ENCODE data around the gene DAPL1.

DAPL1 gene

DNA sequence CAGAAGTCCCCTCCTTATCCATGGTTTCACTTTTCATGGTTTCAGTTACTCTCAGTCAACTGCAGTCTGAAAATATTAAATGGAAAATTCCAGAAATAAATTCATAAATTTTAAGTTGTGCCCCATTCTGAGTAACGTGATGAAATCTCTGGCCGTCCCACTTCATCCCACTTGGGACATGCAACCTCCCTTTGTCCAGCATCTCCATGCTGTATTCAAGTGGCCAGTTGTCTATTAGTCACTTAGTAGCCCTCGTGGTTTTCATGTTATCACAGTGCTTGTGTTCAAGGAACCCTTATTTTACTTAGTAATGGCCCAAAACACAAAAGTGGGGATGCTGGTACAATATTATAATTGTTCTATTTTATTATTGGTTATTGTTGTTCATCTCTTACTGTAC, 18.0 kb upstream of the DAPL1 start:
- Histone ChIP-seq H3K4me1 (ENCODE audit: control insufficient read depth, insufficient read depth, low read length) (no peaks in the 10 kb centered on the region), H3K9me3 (ENCODE audit: control insufficient read depth, insufficient read depth, low read length) (no peaks in the 10 kb centered on the region), H3K27me3 (ENCODE audit: control insufficient read depth, insufficient read depth, low read length) (no peaks in the 10 kb centered on the region), H3K4me3 (ENCODE audit: low read length) (no peak overlapping the region), H3K36me3 (ENCODE audit: control insufficient read depth, insufficient read depth, low read length) (no peaks in the 10 kb centered on the region), H3K27ac (ENCODE audit: low read length) (no peak overlapping the region)
- DNase-seq (ENCODE audit: low read depth, low spot score): no peak
- WGBS (ENCODE audit: insufficient coverage, insufficient read length): no CpG with 5 or more reads among the region's 3 CpGs

- no peaks in the 10 kb centered on the region for H3K36me3 ChIP-seq (ENCODE audit: control insufficient read depth, insufficient read depth, low read length)
- H3K9me3 ChIP-seq (ENCODE audit: control insufficient read depth, insufficient read depth, low read length): no peaks in the 10 kb centered on the region
- DNase-seq (ENCODE audit: low read depth, low spot score): no peak
- H3K4me3 ChIP-seq (ENCODE audit: low read length): no peak overlapping the region
- no peaks in the 10 kb centered on the region for H3K27me3 ChIP-seq (ENCODE audit: control insufficient read depth, insufficient read depth, low read length)
- WGBS (ENCODE audit: insufficient coverage, insufficient read length): no CpG with 5 or more reads among the region's 2 CpGs
- no peak overlapping the region for H3K27ac ChIP-seq (ENCODE audit: low read length)
- H3K4me1 ChIP-seq (ENCODE audit: control insufficient read depth, insufficient read depth, low read length): no peaks in the 10 kb centered on the region
These were observed 16.9 kb upstream of the DAPL1 start for GRCh38 chr2:158778243-158778642.

DNA sequence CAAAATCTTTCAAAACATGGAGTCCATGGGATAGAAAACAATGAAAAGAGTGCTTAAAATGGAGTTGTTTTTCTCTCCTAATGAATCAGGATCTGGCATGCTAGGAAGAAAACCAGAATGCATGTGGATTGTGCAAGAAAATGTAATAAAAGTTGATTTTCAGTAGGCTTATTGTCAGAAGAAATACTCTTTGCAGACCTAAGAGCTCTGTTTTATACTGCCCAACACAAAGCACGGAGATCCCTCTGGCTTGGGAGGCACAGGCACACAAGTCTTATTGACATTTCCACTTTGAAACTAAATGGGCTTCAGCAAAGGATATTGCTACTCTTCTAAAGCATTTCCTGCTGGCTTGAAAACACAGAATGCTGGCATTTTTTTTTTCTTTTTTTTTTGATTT, 15.5 kb upstream of the DAPL1 start:
- H3K4me3 ChIP-seq (ENCODE audit: low read length): no peak overlapping the region
- no peaks in the 10 kb centered on the region for H3K27me3 ChIP-seq (ENCODE audit: control insufficient read depth, insufficient read depth, low read length)
- no peaks in the 10 kb centered on the region for H3K4me1 ChIP-seq (ENCODE audit: control insufficient read depth, insufficient read depth, low read length)
- H3K36me3 ChIP-seq (ENCODE audit: control insufficient read depth, insufficient read depth, low read length): no peaks in the 10 kb centered on the region
- no CpG with 5 or more reads among the region's 1 CpG for WGBS (ENCODE audit: insufficient coverage, insufficient read length)
- H3K9me3 ChIP-seq (ENCODE audit: control insufficient read depth, insufficient read depth, low read length): no peaks in the 10 kb centered on the region
- no peak overlapping the region for H3K27ac ChIP-seq (ENCODE audit: low read length)
- no peak for DNase-seq (ENCODE audit: low read depth, low spot score)

DNA sequence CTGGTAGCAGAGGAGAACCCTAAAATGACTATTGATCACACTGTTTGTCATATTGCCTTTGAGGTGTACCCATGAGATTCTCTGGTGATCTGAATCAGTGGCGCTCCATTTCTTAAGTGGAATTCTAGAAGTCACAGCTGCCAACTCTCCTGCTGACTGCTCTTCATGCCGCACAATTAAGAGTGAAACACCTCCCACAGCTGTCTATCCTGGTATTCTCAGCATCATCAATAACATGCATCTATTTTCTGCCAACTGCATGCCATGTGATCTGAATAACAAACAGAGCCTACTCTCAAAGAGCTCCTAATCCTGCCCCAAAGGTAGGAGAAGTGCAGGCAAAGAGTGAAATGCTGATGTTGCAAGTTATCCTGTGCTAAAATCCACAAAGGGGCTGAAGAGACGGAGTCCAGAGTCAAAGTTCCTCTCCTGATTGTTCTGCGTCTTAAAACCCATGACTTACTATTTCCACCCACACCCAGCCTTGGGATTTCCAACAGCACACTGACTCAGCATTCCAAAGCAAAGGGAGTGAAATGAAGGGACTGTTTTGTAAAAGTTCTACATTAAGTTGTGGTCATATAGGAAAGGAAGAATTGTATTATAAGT, 13.7 kb upstream of the DAPL1 start:
- WGBS (ENCODE audit: insufficient coverage, insufficient read length): no CpG with 5 or more reads among the region's 4 CpGs
- Histone ChIP-seq H3K27me3 (ENCODE audit: control insufficient read depth, insufficient read depth, low read length) (no peaks in the 10 kb centered on the region), H3K27ac (ENCODE audit: low read length) (no peak overlapping the region), H3K4me1 (ENCODE audit: control insufficient read depth, insufficient read depth, low read length) (no peaks in the 10 kb centered on the region), H3K9me3 (ENCODE audit: control insufficient read depth, insufficient read depth, low read length) (no peaks in the 10 kb centered on the region), H3K36me3 (ENCODE audit: control insufficient read depth, insufficient read depth, low read length) (no peaks in the 10 kb centered on the region), H3K4me3 (ENCODE audit: low read length) (no peak overlapping the region)
- no peak for DNase-seq (ENCODE audit: low read depth, low spot score)

GRCh38 chr2:158782136-158782535, 13.0 kb upstream of the DAPL1 start:
- no peaks in the 10 kb centered on the region for H3K36me3 ChIP-seq (ENCODE audit: control insufficient read depth, insufficient read depth, low read length)
- no peaks in the 10 kb centered on the region for H3K9me3 ChIP-seq (ENCODE audit: control insufficient read depth, insufficient read depth, low read length)
- WGBS (ENCODE audit: insufficient coverage, insufficient read length): no CpG with 5 or more reads among the region's 11 CpGs
- no peaks in the 10 kb centered on the region for H3K4me1 ChIP-seq (ENCODE audit: control insufficient read depth, insufficient read depth, low read length)
- no peak overlapping the region for H3K4me3 ChIP-seq (ENCODE audit: low read length)
- DNase-seq (ENCODE audit: low read depth, low spot score): no peak
- no peaks in the 10 kb centered on the region for H3K27me3 ChIP-seq (ENCODE audit: control insufficient read depth, insufficient read depth, low read length)
- no peak overlapping the region for H3K27ac ChIP-seq (ENCODE audit: low read length)

- no peaks in the 10 kb centered on the region for H3K9me3 ChIP-seq (ENCODE audit: control insufficient read depth, insufficient read depth, low read length)
- no peak overlapping the region for H3K4me3 ChIP-seq (ENCODE audit: low read length)
- DNase-seq (ENCODE audit: low read depth, low spot score): no peak
- H3K27ac ChIP-seq (ENCODE audit: low read length): no peak overlapping the region
- no peaks in the 10 kb centered on the region for H3K27me3 ChIP-seq (ENCODE audit: control insufficient read depth, insufficient read depth, low read length)
- WGBS (ENCODE audit: insufficient coverage, insufficient read length): no CpG with 5 or more reads among the region's 5 CpGs
- H3K36me3 ChIP-seq (ENCODE audit: control insufficient read depth, insufficient read depth, low read length): no peaks in the 10 kb centered on the region
- no peaks in the 10 kb centered on the region for H3K4me1 ChIP-seq (ENCODE audit: control insufficient read depth, insufficient read depth, low read length)
These were observed 12.5 kb upstream of the DAPL1 start for GRCh38 chr2:158782616-158783015.

- no peak for DNase-seq (ENCODE audit: low read depth, low spot score)
- Histone ChIP-seq H3K27ac (ENCODE audit: low read length) (no peak overlapping the region), H3K36me3 (ENCODE audit: control insufficient read depth, insufficient read depth, low read length) (no peaks in the 10 kb centered on the region), H3K4me1 (ENCODE audit: control insufficient read depth, insufficient read depth, low read length) (no peaks in the 10 kb centered on the region), H3K27me3 (ENCODE audit: control insufficient read depth, insufficient read depth, low read length) (no peaks in the 10 kb centered on the region), H3K4me3 (ENCODE audit: low read length) (no peak overlapping the region), H3K9me3 (ENCODE audit: control insufficient read depth, insufficient read depth, low read length) (no peaks in the 10 kb centered on the region)
- no CpG with 5 or more reads among the region's 2 CpGs for WGBS (ENCODE audit: insufficient coverage, insufficient read length)
These were observed 11.2 kb upstream of the DAPL1 start for GRCh38 chr2:158783923-158784322.

DNA sequence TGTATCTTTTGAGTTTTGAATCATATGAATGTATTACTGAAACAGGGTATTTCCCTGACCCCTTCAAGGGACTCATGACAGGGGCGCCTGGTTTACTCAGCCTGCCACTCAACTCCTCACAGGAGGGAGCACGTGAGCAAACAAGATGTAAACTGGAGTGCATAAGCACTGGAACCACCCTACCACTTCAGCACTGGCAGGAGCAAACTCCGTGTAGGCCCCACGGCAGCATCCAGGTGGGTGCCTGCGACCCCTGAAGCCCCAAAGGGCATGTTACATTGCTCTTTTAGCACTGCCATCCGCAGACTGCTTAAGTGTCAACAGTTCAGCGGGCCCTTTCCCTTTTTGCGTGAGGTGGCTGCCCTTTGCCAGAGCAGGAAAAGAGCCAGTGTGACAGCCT, 8.2 kb upstream of the DAPL1 start:
- Histone ChIP-seq H3K36me3 (ENCODE audit: control insufficient read depth, insufficient read depth, low read length) (no peaks in the 10 kb centered on the region), H3K9me3 (ENCODE audit: control insufficient read depth, insufficient read depth, low read length) (no peaks in the 10 kb centered on the region), H3K27ac (ENCODE audit: low read length) (no peak overlapping the region), H3K4me1 (ENCODE audit: control insufficient read depth, insufficient read depth, low read length) (no peaks in the 10 kb centered on the region; the same call in 1 of the 2 replicates), H3K4me3 (ENCODE audit: low read length) (no peak overlapping the region), H3K27me3 (ENCODE audit: control insufficient read depth, insufficient read depth, low read length) (no peaks in the 10 kb centered on the region)
- DNase-seq (ENCODE audit: low read depth, low spot score): no peak
- no CpG with 5 or more reads among the region's 8 CpGs for WGBS (ENCODE audit: insufficient coverage, insufficient read length)

DNA sequence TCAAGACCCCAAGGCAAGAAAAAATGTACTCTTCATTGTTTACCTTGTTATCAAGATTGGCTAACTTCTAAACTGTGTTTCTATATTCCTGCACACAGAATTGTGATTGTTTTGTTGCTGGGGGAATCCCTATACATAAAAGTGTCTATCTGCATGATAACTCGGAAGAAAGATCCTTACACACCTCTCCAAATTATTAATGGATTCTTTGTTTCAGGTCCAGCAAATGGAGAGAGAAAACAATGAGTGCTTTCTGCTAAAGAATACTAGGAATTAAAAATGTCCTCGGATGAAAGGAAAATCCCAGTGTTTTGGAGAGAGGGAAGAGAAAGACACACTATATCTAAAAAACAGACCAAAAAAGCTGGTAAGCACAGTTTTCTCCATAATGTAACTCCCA, 6.2 kb upstream of the DAPL1 start:
- no CpG with 5 or more reads among the region's 2 CpGs for WGBS (ENCODE audit: insufficient coverage, insufficient read length)

DNA sequence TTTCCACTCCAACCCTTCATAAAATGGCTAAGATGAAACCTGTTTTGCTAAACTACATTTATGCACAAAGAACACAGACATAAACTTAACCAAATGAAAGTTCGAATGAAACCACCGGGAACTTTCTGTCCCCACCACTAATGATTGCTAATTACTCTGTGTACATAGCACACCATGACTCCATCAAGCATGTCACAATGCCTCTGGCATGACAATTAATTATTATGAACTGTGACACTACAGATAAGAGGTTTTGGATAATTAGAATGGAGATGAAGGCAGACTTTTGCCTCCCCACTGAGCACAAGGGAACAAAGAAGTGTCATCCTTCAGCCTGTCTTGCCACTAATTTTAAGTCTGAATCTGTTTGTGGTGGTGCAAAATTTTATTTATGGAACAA, 1.5 kb downstream of the DAPL1 start:
- DNase-seq (ENCODE audit: low read depth, low spot score): no peak
- Histone ChIP-seq H3K36me3 (ENCODE audit: control insufficient read depth, insufficient read depth, low read length) (no peaks in the 10 kb centered on the region), H3K27ac (ENCODE audit: low read length) (no peak overlapping the region), H3K9me3 (ENCODE audit: control insufficient read depth, insufficient read depth, low read length) (no peaks in the 10 kb centered on the region), H3K4me1 (ENCODE audit: control insufficient read depth, insufficient read depth, low read length) (peaks cover 2% of the 10 kb centered on the region), H3K27me3 (ENCODE audit: control insufficient read depth, insufficient read depth, low read length) (no peaks in the 10 kb centered on the region), H3K4me3 (ENCODE audit: low read length) (no peak overlapping the region)
- no CpG with 5 or more reads among the region's 2 CpGs for WGBS (ENCODE audit: insufficient coverage, insufficient read length)

More for the DNA sequence above, 6.2 kb upstream of the DAPL1 start:
- H3K9me3 ChIP-seq (ENCODE audit: control insufficient read depth, insufficient read depth, low read length): no peaks in the 10 kb centered on the region
- H3K27me3 ChIP-seq (ENCODE audit: control insufficient read depth, insufficient read depth, low read length): no peaks in the 10 kb centered on the region
- no peak overlapping the region for H3K27ac ChIP-seq (ENCODE audit: low read length)
- no peak overlapping the region for H3K4me3 ChIP-seq (ENCODE audit: low read length)
- H3K4me1 ChIP-seq (ENCODE audit: control insufficient read depth, insufficient read depth, low read length): no peaks in the 10 kb centered on the region; the same call in 1 of the 2 replicates
- no peak for DNase-seq (ENCODE audit: low read depth, low spot score)
- H3K36me3 ChIP-seq (ENCODE audit: control insufficient read depth, insufficient read depth, low read length): no peaks in the 10 kb centered on the region

GRCh38 chr2:158797963-158798700, 3.0 kb downstream of the DAPL1 start:
- H3K4me3 ChIP-seq (ENCODE audit: low read length): no peak overlapping the region
- WGBS (ENCODE audit: insufficient coverage, insufficient read length): no CpG with 5 or more reads among the region's 6 CpGs
- peaks cover 2% of the 10 kb centered on the region for H3K4me1 ChIP-seq (ENCODE audit: control insufficient read depth, insufficient read depth, low read length)
- H3K27me3 ChIP-seq (ENCODE audit: control insufficient read depth, insufficient read depth, low read length): no peaks in the 10 kb centered on the region
- DNase-seq (ENCODE audit: low read depth, low spot score): no peak
- no peaks in the 10 kb centered on the region for H3K9me3 ChIP-seq (ENCODE audit: control insufficient read depth, insufficient read depth, low read length)
- no peak overlapping the region for H3K27ac ChIP-seq (ENCODE audit: low read length)
- H3K36me3 ChIP-seq (ENCODE audit: control insufficient read depth, insufficient read depth, low read length): no peaks in the 10 kb centered on the region

All from iPS DF 6.9 (cell line).